Effector CD8-positive, alpha-beta T cell (primary cell): ENCODE data around the gene NUP98.

ENCODE experiments used
- DNase-seq: peaks from one replicate; lab custom pipeline; 2025; lab: John Stamatoyannopoulos, UW
- total RNA-seq, 4 experiments: gene quantifications; one replicate each; lab custom pipeline; 2026; lab: John Stamatoyannopoulos, UW

NUP98 gene
- 321 to 354 (median 340) reads per million in 4 experiments for total RNA-seq

GRCh38 chr11:3797329-3798090, at the start of gene NUP98:
NUP98 (minus strand) TSS chr11:3797554; CDS start chr11:3782117, 15,437 bp downstream.
- peak; percentile 99 for DNase-seq

- no peak for DNase-seq
Observed at GRCh38 chr11:3845670-3846069, 48.3 kb upstream of the NUP98 start.

DNA sequence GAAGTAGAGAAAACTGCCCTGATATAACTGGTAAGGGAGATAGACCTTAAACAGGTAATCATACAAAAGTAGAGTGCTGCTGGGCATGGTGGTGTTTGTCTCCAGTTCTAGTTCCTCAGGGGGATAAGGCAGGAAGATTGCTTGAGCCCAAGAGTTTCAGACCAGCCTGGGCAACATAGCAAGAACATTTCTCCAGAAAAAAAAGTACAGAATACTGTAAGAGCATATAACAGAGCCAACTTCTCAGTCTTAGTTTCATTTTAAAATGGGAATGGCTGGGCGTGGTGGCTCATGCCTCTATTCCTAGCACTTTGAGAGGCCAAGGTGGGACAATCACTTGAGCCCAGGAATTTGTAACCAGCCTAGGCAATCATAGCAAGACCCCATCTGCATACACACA, 47.9 kb upstream of the NUP98 start:
- no peak for DNase-seq

DNA sequence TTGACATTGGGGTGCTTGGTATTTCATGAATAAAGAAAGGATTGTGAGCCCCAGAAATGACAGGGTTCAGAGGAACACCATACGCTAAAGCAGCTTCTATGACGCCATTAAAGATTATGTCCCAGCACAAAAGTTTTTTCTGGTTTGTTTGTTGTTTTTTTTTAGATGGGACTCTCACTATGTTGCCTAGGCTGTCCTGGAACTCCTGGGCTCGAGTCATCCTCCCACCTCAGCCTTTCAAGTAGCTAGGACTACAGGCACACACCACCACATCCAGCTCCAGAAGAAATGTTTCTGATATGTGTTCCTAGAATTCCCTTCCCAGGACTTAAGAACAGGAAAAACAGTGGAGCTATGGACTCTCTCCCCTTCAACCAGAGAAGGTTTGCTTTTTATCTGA, 46.0 kb upstream of the NUP98 start:
- no peak for DNase-seq

- DNase-seq, result peak; percentile 88
Observed at GRCh38 chr11:3841426-3842350, 44.3 kb upstream of the NUP98 start.

DNA sequence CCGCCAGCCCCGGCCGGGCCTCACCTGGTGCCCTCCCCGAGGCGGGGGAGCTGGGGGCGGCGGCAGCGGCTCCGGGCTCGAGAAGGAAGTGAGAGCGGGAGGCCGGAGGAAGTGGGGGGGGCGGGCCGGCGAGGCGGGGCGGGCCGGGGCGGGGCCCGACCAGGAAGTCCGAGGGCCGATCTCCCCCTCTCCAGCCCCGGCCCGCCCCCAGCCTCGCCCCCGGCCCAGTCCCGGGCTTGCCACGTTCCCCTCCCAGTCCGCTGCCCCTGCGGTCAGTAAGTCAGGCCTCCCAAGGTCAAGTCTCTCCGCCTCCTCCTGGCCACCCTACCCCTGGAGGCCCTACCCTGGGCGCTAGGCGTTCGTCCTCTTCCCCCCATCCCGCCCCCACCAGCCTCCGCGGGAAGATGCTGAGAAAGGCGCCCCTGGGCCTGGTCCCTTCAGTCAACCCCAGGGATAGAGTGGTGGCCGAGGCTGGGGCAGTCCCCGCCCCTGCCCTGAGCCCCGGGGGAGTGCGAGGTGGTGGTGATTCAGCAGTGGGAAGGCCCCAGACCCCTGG, 43.6 kb upstream of the NUP98 start, which contains the start of gene RHOG:
TSS of gene RHOG (minus strand) at position 90 of the 556 bp plus-strand sequence. CDS start 12,821 bp downstream, outside the sequence.
- DNase-seq, result peak; percentile 54

DNA sequence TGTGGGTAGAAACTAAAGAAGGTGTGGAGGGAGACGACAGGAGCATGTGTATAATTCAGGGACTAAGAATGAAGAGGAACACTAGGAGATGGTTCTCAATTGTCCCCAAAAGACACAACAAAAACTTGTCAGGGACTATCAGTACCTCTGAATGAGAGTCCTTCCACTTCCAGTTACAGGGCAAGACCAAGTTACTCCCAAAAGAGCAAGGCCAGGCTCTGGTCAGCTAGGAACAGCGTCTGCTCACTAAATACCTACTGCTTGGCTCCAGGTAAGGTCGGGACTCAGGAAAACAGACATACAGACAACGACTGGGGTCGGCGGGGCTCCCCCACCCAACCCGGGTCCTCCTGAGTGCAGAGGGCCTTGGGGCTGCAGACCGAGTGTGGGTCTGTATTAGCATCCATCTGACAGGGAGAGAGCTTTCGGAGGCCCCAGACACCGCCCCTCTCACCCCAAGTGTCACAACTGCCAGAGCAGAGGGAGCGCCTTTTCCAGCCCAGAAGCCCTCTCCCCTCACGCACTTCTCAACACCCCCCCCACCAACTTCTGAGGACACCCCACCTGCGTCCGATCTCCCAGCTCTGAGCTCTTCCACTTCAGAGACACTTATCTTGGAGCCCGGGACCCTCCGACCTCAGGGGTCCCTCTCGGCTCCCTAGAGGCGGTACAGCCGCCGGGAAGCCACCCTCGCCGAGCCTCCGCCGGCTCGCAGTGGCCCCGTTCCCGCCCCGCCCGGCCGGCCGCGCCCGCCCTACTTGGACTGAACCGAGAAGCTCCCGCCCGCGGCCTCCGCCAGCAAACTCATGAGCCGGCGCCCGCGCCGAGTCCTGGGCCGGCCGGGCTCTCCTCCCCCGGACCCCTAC, 42.9 kb upstream of the NUP98 start:
- peak; percentile 25 for DNase-seq

DNA sequence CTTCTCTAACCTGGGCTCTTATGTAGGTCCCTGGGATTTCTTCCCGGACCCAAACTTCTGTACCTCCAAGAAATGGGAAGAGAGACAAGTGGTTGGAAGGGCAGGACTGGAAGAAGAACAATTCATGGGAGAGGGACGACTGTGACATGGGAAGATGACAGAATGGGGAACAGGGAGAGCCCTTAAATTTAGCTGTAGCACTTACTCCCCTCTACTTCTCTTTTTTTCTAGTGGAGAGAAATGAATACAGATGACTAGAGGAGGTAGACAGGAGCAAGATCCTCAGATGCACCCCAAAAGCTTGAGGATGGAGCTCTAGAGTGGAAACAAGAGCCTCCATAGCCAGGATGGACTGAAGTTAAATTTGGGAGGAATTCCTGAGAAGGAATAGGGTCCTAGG, 41.1 kb upstream of the NUP98 start:
- no peak for DNase-seq

- DNase-seq, result no peak
Observed at GRCh38 chr11:3837793-3838192, 40.4 kb upstream of the NUP98 start.

DNA sequence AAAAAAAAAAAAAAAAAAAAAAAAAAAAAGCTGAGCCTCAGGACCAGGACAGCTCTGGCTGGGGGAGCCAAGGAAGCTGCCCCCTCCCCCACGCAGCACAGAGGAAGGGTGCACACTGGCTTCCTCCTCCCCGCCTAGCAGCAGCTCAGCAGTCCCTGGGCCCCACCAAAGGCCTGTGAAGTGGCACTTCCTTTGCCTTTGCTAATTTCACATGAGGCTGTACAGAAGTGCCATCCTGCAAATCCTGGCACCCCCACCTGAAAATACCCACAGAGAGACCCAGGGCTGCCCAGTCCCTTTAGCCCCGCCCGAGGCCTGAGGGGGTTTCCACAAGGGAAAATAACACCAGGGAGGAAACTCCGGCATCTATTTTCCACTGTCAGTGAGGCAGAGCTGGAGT, 39.5 kb upstream of the NUP98 start:
- DNase-seq, result peak; percentile 19

DNA sequence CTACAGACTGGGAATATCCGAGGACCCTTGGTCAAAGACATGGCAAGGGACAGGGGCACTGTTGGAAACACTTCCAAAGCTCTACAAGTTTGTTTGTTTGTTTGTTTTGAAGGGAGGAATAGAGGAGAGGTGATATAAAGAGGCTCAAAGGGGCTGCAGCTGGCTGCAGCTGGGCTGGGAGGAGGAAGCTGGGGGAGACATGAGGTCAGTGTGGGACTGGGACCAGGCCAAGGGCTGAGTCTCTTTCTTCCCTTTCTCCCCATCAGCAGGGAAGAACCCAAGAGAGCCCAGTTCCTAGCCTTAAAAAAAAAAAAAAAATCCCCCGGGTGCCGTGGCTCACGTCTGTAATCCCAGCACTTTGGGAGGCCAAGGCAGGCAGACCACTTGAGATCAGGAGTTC, 38.4 kb upstream of the NUP98 start:
- no peak for DNase-seq

DNA sequence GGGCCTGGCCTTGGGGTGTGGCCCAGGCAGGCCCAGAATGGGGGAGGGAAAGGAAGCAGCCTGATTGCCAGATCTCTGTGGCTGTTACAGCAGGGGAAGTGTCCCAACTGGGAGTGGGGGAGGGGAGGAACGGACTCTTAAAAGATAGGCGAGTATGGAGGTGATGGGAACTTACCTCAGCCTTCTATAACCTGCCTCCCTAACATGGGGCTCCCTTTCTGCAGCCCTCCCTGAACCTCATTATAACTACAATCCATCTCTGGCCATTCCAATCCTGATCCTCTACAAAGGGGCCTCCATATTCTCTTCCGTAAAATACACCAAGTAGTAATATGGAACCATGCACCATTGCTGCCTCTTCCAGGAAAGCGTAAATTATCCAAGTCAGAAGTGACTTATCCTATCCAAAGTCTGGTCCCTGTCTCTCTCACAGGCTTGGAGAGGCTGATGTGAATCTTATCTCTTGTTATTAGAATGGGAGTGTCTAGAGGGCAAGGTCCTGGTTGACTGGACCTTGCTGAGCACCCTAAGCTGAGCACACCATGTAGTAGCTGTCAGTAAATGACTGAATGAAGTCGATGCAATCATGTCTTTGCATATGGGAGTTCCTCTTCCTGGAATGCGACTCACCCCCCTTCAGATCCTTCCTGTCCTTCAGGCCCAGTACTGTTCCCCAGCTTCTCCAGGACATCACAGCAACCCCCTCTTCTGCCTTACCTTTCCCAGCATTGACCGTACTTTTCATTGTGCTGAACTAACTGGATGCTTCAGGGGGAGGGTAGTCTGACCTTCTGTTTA, 37.5 kb upstream of the NUP98 start:
- no peak for DNase-seq

DNA sequence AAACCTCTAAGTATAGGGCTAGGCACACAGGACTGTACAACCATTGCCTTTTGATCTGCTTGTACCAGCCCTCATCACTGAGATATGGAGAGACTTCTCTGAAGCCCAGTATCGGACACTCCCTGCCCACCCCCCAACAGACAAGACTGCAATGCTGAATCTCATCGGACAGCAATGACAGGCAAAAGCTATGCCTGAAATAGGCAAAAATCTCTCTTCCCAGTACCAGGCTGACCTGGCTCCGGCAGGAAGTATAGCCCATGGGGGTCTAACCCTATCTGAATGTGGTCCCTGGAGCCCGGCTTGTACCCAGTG, 37.0 kb upstream of the NUP98 start:
- no peak for DNase-seq

DNA sequence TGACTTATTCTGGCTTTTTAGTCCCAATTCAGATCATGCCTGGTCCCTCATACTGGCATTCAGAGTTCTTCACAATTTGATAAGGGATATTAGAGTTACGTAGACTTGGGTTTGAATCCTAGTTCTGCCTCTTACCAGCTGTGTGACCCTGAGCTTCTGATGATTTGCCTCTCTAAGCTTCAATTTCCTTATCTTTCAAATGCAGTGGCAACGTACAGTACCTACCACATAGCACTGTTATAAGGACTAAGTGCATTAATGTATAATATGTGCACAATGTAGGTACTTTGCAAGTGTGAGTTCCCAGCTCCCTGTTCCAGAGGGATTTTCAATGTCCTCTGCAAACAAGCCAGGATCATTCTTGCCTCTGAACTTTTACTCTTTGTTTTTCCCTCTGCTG, 36.1 kb upstream of the NUP98 start:
- no peak for DNase-seq

GRCh38 chr11:3832816-3833215, 35.5 kb upstream of the NUP98 start:
- DNase-seq, result no peak

DNA sequence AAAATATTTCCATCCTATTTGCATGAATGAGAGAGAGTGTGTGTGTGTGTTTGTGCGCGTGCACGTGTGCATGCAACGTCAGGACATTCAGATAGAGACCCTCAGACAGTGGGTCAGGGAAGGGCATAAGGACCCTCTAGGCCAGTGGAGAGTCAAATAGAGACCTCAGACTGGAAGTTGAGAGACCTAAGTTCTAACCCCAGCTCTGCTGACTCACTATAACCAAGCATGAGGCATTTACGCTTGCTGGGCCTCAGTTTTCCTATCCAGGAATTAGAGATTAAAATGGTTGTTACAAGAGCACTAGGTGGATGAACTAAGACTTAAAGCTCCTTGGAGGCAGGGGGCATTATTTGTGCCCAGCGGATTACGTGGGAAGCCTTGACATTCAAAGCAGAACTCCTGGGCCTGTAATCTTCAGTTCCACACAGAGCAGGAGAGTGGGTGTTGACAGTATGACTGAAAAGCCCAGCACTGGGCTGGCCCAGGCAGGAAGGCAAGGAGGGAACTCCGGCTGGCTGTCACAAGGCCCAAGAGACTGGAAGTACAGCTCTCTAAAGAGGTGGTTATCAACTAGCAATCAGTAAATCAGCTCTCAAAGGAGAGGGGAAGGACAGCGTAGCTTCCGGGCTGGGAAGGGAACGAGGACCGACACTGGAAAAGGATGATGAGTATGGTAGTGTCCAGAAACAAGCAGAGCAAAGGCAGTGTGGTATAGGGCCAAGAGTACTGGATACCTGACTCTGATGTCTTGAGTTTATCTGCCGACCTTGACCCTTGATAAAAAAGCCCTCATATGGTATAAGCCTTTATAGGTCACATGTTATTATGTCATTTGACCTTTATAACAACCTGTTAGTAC, 34.3 kb upstream of the NUP98 start:
- no peak for DNase-seq

DNA sequence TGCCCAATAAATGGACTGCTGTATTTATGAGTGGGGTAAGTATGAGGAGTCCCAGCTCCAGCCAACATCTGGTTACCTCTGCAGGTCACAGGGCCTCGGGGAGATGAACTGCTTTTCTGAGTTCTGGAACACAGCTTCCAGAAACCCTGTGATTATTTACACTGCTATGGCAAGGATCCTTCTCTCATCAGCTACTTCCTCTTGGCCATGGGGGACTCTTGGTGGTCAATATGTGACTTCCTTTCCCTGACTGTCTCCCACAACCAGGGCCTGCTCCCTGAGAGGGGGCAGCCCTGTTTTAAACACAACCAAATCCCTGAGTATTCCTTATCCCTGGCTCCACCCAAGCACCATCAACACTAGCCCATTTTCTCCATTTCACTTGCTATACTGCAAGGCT, 33.4 kb upstream of the NUP98 start:
- no peak for DNase-seq

- no peak for DNase-seq
Observed at GRCh38 chr11:3830088-3830487, 32.7 kb upstream of the NUP98 start.

DNA sequence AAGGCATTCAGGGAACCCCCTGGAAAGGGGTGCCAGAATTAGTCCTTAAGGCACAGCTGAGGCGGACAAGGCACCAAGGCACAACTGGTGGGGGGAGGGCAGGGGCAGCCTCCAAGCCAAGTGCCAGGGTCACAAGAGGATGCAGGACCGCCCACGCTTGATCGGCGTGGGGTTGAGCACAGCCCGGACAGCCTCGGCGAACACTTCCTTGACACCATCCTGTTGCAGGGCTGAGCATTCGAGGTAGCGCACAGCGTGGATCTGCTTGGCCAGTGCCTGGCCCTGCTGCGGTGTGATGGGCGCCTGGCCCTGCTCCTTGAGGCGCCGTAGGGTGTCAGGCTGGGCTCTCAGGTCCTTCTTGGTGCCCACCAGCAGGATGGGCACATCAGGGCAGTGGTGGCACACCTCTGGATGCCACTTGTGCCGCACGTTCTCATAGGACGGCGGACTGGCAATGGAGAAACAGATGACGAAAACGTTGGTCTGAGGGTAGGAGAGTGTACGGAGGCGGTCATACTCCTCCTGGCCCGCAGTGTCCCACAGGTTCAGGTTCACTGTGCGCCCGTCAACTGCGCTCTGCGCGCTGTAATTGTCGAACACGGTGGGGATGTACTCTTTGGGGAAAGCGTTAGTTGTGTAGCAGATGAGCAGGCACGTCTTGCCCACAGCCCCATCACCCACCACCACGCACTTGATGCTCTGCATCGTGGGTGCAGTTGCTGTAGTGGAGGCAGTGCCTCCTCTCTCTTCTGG, 30.3 kb upstream of the NUP98 start:
- DNase-seq, result no peak
